GM12801 (cell line): ENCODE measurements around the gene MEGF11.

ENCODE experiments used
- CTCF ChIP-seq: IDR thresholded peaks from one replicate; pipeline ENCODE4 v1.5.1; 2011; ENCODE audit warnings: control low read depth; ENCODE audit not compliant: insufficient read length; ENCODE audit errors: extremely low read depth

The MEGF11 gene

GRCh38 chr15:65868546-65869125 is 384.9 kb downstream of the MEGF11 start:
- no peak for TF ChIP-seq CTCF

GRCh38 chr15:65867244-65867643 is 386.3 kb downstream of the MEGF11 start:
- TF ChIP-seq CTCF, result no peak

GRCh38 chr15:65863106-65863505 is 390.4 kb downstream of the MEGF11 start:
- no peak for TF ChIP-seq CTCF

GRCh38 chr15:65862682-65863081 is 390.9 kb downstream of the MEGF11 start:
- TF ChIP-seq CTCF, result no peak

- no peak for TF ChIP-seq CTCF
Observed at GRCh38 chr15:65857718-65858402, 395.7 kb downstream of the MEGF11 start.

- TF ChIP-seq CTCF, result peak; percentile 1
Observed at GRCh38 chr15:65856821-65857455, 396.6 kb downstream of the MEGF11 start.

- no peak for TF ChIP-seq CTCF
Observed at GRCh38 chr15:65851981-65852380, 401.6 kb downstream of the MEGF11 start.
